ENCODE data around the gene ROCK1. TPM values are rescaled to one million over a fixed set of nuclear protein-coding genes. Genes with fewer than 3 reads are reported as not detected.

ROCK1 gene
- total and polyA plus RNA-seq, 2 of the 8 experiments (the other 6 are each of a cell fraction or from before 2014, with no cell fraction given) = 4.2 to 48.9 TPM

GRCh38 chr18:21071071-21071470 lies 40.5 kb downstream of the ROCK1 start:
- Histone ChIP-seq H3K27me3 (replicated peaks in 1 of 4; ENCODE audit: control insufficient read depth in 3 of 4, extremely low read depth in 1 of 4, insufficient read depth in 3 of 4, low read length in 3 of 4) (no peaks in the 10 kb centered on the region), H3K23me2 (ENCODE audit: low read depth, low read length) (no peaks in the 10 kb centered on the region), H2AFZ (ENCODE audit: low read length) (no peak overlapping the region), H3K79me2 (ENCODE audit: control insufficient read depth in 1 of 2, insufficient read depth in 2 of 2, low read length in 2 of 2) (peaks cover 0 to 51% of the 10 kb centered on the region in 2 experiments; a peak in 2 of 4 replicates), H3K23ac (ENCODE audit: insufficient read length) (no peak overlapping the region), H3K9ac (replicated peaks in 1 of 4; ENCODE audit: extremely low read depth in 1 of 4, low read depth in 3 of 4, low read length in 3 of 4) (no peak overlapping the region), H2BK12ac (ENCODE audit: low read depth, low read length) (no peak overlapping the region), H2BK15ac (ENCODE audit: low read length) (no peak overlapping the region), H2BK20ac (ENCODE audit: low read length) (no peak overlapping the region), H4K5ac (ENCODE audit: insufficient read length, low read depth, low read length) (no peak overlapping the region), H3K27ac (ENCODE audit: low read depth, low read length) (no peak overlapping the region), H3K4me3 (ENCODE audit: extremely low read depth in 1 of 4, insufficient read depth in 2 of 4, low read depth in 3 of 4, low read length in 4 of 4) (no peak overlapping the region), H2BK120ac (replicated peaks; ENCODE audit: low read depth, low read length) (no peak overlapping the region), H3K9me3 (ENCODE audit: insufficient read depth in 2 of 2, low read depth in 1 of 2, low read length in 1 of 2) (no peaks in the 10 kb centered on the region), H3K4me2 (ENCODE audit: insufficient read depth in 1 of 2, low read depth in 2 of 2, low read length in 2 of 2) (no peak overlapping the region), H3K18ac (ENCODE audit: extremely low read depth, low read length) (no peak overlapping the region), H4K91ac (replicated peaks; ENCODE audit: insufficient read length, low read length) (no peak overlapping the region), H4K8ac (ENCODE audit: extremely low read depth, insufficient read depth, low read length) (no peak overlapping the region), H3K79me1 (ENCODE audit: low read depth, low read length) (peaks cover 2% of the 10 kb centered on the region; the same call in 1 of the 2 replicates), H3K56ac (replicated peaks; ENCODE audit: insufficient read length, low read depth, low read length) (no peak overlapping the region), H2AK5ac (ENCODE audit: low read depth, low read length) (no peak overlapping the region), H3K4ac (replicated peaks; ENCODE audit: insufficient read length, low read depth, low read length) (no peak overlapping the region), H3K4me1 (replicated peaks in 1 of 4; ENCODE audit: control insufficient read depth in 3 of 4, insufficient read depth in 4 of 4, low read length in 3 of 4) (no peaks in the 10 kb centered on the region), H3K36me3 (ENCODE audit: control insufficient read depth in 2 of 4, insufficient read depth in 4 of 4, low read length in 3 of 4) (no peaks in the 10 kb centered on the region), H3K14ac (ENCODE audit: insufficient read length) (no peak overlapping the region), H2BK5ac (ENCODE audit: low read depth, low read length) (no peak overlapping the region), H4K20me1 (replicated peaks in 1 of 2; ENCODE audit: control insufficient read depth in 1 of 2, insufficient read depth in 2 of 2, low read length in 2 of 2) (peaks cover 2 to 4% of the 10 kb centered on the region in 2 experiments)
- ChIA-PET POLR2A (ENCODE audit: partially characterized antibody) (no interaction called here), CTCF (ENCODE audit: partially characterized antibody) (interaction anchor here (0.7 kb wide), 1 partner anchor 205 kb away, joined by 3 read pairs; no protein-coding TSS in a partner anchor)
- DNase-seq (ENCODE audit: low read depth in 1 of 2, low spot score in 2 of 2) = no peak
- FAIRE-seq = no peak
- WGBS, 2 experiments (ENCODE audit: extremely low coverage in 1 of 2, insufficient coverage in 1 of 2, insufficient read length in 1 of 2, insufficient replicate concordance in 2 of 2, low coverage in 1 of 2, low lambda C conversion rate in 2 of 2, missing lambda C conversion rate in 1 of 2) = 76% methylated on average over 4 of the region's 4 CpGs; no CpG with 5 or more reads in 1 of the 2 experiments
- TF ChIP-seq HDAC6 (IDR thresholded peaks at IDR 0.05; ENCODE audit: low read depth, low read length) (no peak), MAX (IDR thresholded peaks at IDR 0.05) (no peak), YY1 (IDR thresholded peaks at IDR 0.05; ENCODE audit: low read depth, low read length) (no peak), E2F6 (IDR thresholded peaks at IDR 0.05) (no peak), BACH1 (IDR thresholded peaks at IDR 0.05; ENCODE audit: low read length) (no peak), EP300 (IDR thresholded peaks at IDR 0.05; ENCODE audit: borderline replicate concordance in 1 of 2, low read depth in 2 of 2, low read length in 2 of 2) (no peak), RNF2 (IDR thresholded peaks at IDR 0.05; ENCODE audit: borderline replicate concordance, low read depth, low read length, missing control alignments, poor library complexity, severe bottlenecking) (no peak), TAF7 (optimal IDR thresholded peaks at IDR 0.05; ENCODE audit: borderline replicate concordance, low read depth, low read length) (no peak), SIRT6 (IDR thresholded peaks at IDR 0.05; ENCODE audit: low read length) (no peak)

Data from H1 (cell line).